HuH-7.5 (cell line): ENCODE results near the gene CNTN1.

Experiments used
- DNase-seq: peaks from one replicate; pipeline ENCODE4 v3.0.0; 2011; ENCODE audit warnings: low spot score

CNTN1 gene

GRCh38 chr12:40837891-40838429 lies 145.7 kb downstream of the CNTN1 start:
- DNase-seq = no peak

GRCh38 chr12:40843495-40843894 lies 151.3 kb downstream of the CNTN1 start:
- DNase-seq = no peak

GRCh38 chr12:40853221-40853620 lies 161.0 kb downstream of the CNTN1 start:
- no peak for DNase-seq

DNA sequence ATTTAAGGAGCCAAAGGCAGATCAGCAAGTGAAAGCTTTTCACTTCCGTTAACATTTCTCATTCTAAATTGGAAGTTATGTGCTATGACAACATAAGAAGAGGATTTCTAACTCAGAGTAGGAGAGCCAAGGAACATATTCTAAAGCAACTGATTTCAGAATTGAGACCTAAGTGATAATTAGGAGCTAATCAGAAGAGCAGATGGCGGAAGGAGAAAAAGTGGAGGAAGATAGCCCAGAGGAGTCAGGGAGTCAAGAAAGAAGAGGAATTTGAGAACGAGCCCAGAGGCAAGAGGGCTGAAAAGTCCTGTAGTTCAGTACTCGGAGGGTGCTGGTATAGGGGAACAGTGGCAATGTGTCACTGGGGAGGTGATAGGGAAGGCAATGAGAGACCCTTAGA lies 162.4 kb downstream of the CNTN1 start:
- no peak for DNase-seq

- DNase-seq = no peak
Measured at GRCh38 chr12:40864891-40865290, 172.7 kb downstream of the CNTN1 start.

- DNase-seq = no peak
Measured at GRCh38 chr12:40870981-40871380, 178.7 kb downstream of the CNTN1 start.

GRCh38 chr12:40874868-40875267 lies 182.6 kb downstream of the CNTN1 start:
- DNase-seq = no peak

GRCh38 chr12:40889329-40889728 lies 197.1 kb downstream of the CNTN1 start:
- no peak for DNase-seq

DNA sequence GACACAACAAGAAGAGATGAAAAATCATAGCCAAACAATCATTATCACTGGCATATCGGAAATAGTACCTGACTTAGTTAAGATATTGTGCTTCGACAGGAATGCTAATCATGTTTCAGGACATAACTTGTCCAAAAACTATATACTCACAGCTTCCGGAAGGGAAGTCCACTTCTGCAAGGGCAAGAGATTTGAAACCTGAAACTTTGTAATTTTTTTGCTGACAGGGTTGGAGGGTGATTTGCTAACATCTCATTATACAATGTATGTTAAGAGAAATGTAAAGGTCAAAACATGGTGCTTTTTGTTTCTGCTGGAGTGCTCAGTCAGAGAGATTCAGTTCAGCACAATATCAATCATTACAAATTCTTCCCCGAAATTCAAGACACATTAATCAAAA lies 200.3 kb downstream of the CNTN1 start:
- DNase-seq = no peak

DNA sequence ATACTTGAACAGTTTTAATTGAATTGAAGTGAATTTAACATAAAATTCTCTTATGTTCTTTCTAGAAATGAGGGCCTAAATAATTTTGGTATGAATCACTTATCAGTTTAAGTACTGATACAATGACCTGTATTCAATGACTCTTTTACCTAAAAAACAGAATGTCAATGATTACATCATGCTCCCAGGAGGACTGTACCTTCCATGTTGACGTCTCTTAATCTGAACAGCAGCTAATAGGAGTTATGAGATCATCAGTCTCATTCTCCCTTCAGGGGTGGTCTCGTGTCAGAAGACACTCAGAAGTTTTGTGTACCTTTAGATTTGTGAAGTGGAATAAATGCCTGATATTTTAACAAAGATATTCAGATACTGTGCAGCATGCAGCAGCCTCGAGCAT lies 206.3 kb downstream of the CNTN1 start:
- no peak for DNase-seq

DNA sequence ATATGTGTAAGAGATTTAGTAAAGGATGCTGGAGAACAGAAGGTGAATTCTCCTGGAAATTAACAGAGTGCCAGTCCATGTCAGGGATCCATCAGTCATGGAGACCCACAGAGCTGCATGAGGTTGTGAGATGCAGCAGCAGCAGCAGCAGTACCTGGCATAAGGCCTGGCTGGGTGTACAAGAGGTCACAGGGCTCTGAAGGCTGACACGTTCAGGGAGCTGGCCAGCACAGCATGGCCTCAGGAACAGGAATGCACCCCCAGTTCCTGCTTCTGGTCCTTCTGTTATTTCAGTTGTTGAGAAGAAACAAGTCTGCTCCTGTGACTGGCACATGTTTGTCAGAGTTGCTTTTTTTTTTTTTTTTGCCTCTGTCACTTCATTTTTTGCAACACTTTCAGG lies 210.8 kb downstream of the CNTN1 start:
- DNase-seq = no peak

DNA sequence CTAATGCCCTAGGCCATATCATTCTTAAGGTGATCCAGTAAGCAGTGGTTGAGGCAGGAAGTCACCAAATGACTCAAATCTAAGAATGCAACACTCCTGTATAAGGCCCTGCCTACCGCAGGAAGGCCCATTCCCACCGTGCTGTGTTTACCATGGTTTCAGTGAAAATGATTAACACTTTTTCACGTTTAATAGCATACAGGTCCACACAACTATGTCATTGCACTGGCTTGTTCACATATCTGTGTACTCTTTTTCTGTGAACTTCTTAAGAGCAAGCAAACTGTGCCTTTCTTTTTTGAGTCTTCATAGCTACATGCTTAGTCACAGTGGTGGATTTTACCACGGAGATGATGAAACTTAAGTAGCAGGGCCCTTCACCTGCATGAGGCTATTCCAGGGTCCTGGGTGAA lies 214.9 kb downstream of the CNTN1 start:
- DNase-seq = no peak

DNA sequence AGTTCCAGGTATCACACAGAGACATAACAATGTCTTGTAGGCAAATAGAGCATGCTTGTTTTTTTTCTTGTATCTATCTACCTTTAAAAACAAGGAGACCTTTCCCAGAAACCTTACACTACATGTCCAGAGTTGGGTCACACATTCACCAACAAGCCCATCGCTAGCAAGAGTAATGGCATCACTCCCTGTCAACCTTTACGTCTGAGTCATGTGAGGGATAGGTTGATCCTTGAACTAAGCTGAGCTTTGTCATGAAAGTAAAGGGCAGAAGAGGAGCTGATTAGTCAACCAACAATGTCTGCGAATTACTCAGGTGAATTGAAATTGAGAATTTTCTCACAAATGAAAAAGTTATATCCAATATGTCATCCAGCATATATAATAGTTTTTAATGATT lies 219.4 kb downstream of the CNTN1 start:
- no peak for DNase-seq

GRCh38 chr12:40915172-40915571 lies 222.9 kb downstream of the CNTN1 start:
- DNase-seq = no peak

GRCh38 chr12:40917561-40917960 lies 225.3 kb downstream of the CNTN1 start:
- DNase-seq = no peak

DNA sequence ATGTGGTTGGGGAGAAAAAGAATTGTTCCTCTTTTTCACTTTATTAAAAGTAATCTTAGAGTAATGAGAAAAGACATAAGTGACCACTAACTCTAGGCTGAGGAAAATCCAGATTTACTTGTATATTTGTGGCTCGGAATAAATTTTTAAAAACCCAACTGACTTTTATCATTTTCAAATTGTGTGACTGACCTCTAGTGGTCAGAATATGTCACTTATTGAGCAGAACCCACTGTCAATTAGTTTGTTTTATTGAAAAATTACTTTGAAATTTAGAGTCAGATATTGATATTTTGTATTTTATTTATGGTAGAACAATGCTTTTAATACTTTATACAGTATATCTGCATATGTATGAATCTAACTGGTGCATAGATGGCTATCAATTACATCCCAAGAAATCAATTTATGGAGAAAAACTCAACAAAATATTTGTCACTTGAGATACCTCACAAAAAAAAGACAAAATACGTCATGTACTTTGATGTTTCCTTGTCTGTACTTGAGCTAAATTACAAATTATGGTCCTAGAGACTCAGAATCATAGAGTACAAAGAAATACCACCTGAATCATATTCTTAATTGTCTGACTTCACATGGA lies 229.4 kb downstream of the CNTN1 start:
- DNase-seq = no peak

- DNase-seq = no peak
Measured at GRCh38 chr12:40937891-40938290, 245.7 kb downstream of the CNTN1 start.

GRCh38 chr12:40942326-40942725 lies 250.1 kb downstream of the CNTN1 start:
- no peak for DNase-seq

DNA sequence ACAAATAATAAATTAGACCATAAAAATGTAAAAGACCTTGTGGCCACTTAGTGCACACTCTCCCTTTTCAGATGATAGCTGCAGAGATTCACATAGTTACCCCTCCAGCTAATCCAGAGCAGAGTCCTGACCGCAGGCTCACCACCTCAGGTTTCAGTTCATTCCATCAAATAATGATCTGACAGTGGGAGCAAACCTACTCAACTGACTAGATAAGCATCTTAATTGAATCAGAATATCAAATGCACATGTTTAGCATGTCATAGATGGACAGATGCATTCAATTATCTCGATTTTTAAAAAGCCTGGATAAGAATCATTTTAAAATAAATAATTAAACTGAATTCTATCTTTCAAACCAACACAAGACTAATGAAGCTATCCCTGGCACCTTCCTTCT lies 253.5 kb downstream of the CNTN1 start:
- no peak for DNase-seq

DNA sequence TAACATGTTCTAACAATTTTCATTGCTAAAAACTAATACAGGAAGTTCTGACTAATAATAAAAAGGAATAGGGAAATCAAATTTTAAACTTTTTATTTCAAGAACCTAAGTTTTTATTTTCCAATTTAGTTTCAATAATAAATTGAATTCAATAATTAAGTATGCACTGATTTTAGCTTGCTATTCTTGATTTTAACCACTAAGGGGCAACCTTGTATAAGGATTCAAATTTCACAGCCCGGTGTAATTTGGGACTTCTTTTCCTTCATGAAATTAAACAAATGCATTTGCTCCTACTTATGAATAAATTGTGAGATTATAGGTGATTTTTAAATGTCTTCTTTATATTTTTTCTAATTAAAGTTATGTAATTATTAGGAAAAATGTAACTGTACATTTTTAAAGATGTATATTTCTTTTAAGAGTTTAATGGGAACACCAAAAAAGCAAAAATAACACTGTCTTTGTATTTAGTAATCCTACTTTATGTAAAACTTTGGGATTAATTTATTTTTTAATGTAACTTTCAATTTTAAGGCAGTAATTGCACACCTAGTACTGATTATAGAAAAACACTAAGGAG lies 254.5 kb downstream of the CNTN1 start:
- no peak for DNase-seq

DNA sequence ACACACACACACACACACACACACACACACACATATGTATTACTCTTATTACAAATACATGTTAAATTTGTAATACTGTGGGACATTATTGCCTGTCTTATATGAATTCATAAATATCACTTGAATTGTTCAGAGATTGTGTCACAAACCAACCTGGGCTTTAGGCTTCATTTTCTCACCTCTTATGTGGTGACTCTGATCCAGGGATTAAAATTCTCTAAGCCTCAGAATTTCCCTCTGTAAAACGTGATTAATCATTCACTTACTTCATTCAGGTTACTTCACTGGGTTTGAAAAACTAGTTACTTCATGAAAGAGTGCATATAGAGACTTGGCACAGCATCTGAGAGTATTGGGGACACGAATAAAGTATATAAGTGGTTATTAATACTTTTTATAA lies 255.6 kb downstream of the CNTN1 start:
- no peak for DNase-seq

DNA sequence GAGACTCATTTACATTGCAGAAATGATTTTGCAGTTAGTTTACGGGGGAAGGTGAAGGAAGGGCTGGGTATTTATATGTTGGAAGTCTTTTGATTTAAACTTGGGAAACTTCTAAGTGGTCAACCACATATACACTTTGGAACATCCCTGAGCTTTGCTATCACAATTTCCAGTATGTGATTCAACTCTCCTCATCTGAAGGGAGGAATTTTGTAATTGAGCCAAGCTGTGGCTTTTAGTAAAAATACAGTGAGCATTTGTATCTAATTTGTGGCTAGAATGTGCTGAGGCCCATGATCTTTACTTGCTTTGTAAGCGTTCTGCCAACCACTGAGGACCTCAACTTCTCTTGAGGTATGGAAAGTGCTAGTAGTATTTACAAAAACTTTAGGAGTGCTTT lies 260.8 kb downstream of the CNTN1 start:
- DNase-seq = no peak

DNA sequence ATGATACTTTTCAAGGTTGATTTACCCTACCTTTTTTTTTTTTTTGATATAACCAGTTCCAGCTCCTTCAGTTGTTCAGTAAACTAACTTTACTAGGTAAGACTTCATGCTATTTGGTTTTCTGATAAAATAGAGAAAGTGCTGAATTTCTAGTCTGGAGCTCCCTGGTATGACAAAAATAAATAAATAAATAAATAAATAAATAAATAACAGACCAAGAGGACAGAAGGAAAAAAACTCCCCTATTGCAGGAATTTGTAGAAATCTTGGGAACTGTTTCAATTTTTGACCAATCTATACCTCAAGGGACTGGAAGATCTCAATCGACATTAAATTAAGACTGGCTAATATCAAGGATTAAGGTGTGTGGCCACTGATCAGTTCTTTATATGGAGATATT lies 265.2 kb downstream of the CNTN1 start:
- no peak for DNase-seq

DNA sequence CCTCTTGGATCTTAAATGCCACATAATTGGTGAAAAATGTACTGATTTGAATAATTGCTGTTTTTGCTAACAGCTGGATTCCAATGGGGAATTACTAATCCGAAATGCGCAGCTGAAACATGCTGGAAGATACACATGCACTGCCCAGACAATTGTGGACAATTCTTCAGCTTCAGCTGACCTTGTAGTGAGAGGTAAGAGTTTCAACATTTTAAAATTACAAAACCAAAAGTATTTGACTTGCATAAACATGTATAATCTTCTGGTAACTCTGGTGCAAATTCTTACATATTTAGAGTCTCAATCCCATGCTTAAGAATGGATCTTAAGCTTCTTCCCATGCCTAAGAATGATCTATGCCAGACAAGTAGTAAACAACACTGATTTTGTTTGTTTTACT lies 266.8 kb downstream of the CNTN1 start:
- no peak for DNase-seq
